WTC11 (cell line): ENCODE results near the gene FAM200B.

Experiments used
- ATF2 ChIP-seq: sonication (generic); formaldehyde crosslinking; IDR thresholded peaks from 2 replicates; pipeline ENCODE4 v1.8.1; 2022; ENCODE audit warnings: low read depth, missing genetic modification reagents, borderline replicate concordance
- CREB1 ChIP-seq: sonication (generic); formaldehyde crosslinking; IDR thresholded peaks from 2 replicates; pipeline ENCODE4 v1.8.0; 2023; ENCODE audit warnings: mild to moderate bottlenecking, missing genetic modification reagents
- CREM ChIP-seq: sonication (generic); formaldehyde crosslinking; IDR thresholded peaks from 2 replicates; pipeline ENCODE4 v1.8.1; 2022; ENCODE audit warnings: mild to moderate bottlenecking, missing genetic modification reagents, moderate library complexity
- CTCF ChIP-seq: fragments of 200-600 bp; IDR thresholded peaks from 2 replicates; pipeline ENCODE4 v1.8.0; 2022; ENCODE audit warnings: antibody characterized with exemption
- TP53 ChIP-seq: sonication (generic); formaldehyde crosslinking; IDR thresholded peaks from 2 replicates; pipeline ENCODE4 v1.8.1; 2023; ENCODE audit warnings: mild to moderate bottlenecking, missing genetic modification reagents
- ZNF671 ChIP-seq: fragments of 250-450 bp; sonication (Bioruptor Pico); IDR thresholded peaks from 2 replicates; pipeline ENCODE4 v1.8.0; 2021; ENCODE audit warnings: mild to moderate bottlenecking
- TF ChIP-seq, protein P1 (sequence below): sonication (generic); formaldehyde crosslinking; IDR thresholded peaks from 2 replicates; pipeline ENCODE4 v1.8.0; 2022; ENCODE audit warnings: mild to moderate bottlenecking, missing genetic modification reagents
- TF ChIP-seq, protein P2 (sequence below): sonication (generic); formaldehyde crosslinking; IDR thresholded peaks from 2 replicates; pipeline ENCODE4 v1.8.1; 2023; ENCODE audit warnings: mild to moderate bottlenecking, missing genetic modification reagents, borderline replicate concordance

DNA sequence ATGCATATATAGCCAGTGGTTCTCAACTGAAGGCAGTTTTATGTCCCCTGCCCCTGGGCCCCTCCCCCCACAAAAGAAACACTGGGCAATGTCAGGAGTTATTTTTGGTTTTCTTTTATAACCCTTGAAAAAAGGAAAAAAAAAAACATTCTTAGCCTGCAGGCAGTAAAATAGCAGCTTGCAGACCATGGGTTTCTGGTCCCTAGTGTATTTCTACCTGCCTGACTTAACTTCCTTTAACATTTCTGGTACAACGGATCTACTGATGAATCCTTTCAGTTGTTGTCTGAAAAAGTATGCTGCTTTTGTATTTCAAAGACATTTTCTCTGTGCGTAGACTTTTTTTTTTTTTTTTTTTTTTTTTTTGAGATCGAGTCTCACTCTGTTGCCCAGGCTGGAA is 11.1 kb upstream of the FAM200B start:
- no peak for TF ChIP-seq CTCF
- TF ChIP-seq TP53 (CRISPR knock-in tag), result no peak
- TF ChIP-seq CREB1 (CRISPR knock-in tag), result no peak
- TF ChIP-seq CREM (CRISPR knock-in tag), result no peak
- TF ChIP-seq, protein P1, sequence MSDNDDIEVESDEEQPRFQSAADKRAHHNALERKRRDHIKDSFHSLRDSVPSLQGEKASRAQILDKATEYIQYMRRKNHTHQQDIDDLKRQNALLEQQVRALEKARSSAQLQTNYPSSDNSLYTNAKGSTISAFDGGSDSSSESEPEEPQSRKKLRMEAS, result no peak
- TF ChIP-seq, protein P2, sequence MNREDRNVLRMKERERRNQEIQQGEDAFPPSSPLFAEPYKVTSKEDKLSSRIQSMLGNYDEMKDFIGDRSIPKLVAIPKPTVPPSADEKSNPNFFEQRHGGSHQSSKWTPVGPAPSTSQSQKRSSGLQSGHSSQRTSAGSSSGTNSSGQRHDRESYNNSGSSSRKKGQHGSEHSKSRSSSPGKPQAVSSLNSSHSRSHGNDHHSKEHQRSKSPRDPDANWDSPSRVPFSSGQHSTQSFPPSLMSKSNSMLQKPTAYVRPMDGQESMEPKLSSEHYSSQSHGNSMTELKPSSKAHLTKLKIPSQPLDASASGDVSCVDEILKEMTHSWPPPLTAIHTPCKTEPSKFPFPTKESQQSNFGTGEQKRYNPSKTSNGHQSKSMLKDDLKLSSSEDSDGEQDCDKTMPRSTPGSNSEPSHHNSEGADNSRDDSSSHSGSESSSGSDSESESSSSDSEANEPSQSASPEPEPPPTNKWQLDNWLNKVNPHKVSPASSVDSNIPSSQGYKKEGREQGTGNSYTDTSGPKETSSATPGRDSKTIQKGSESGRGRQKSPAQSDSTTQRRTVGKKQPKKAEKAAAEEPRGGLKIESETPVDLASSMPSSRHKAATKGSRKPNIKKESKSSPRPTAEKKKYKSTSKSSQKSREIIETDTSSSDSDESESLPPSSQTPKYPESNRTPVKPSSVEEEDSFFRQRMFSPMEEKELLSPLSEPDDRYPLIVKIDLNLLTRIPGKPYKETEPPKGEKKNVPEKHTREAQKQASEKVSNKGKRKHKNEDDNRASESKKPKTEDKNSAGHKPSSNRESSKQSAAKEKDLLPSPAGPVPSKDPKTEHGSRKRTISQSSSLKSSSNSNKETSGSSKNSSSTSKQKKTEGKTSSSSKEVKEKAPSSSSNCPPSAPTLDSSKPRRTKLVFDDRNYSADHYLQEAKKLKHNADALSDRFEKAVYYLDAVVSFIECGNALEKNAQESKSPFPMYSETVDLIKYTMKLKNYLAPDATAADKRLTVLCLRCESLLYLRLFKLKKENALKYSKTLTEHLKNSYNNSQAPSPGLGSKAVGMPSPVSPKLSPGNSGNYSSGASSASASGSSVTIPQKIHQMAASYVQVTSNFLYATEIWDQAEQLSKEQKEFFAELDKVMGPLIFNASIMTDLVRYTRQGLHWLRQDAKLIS, result no peak
- no peak for TF ChIP-seq ATF2 (CRISPR knock-in tag)
- TF ChIP-seq ZNF671 (CRISPR knock-in tag), result no peak
